DND-41 (cell line): ENCODE measurements around the gene SNTG2.
A peak's percentile ranks its signal among the peaks of the same experiment; 100 is the strongest.

Experiments used
- ATAC-seq: fragments of 200-7000 bp; cut with Tn5 transposase; 3 replicates; pipeline ENCODE4 v1.9.1; 2021; ENCODE audit warnings: low read depth; ENCODE audit not compliant: insufficient read depth
- DNase-seq: peaks from one replicate; pipeline ENCODE4 v3.0.0-alpha.2; 2020
- H2AFZ ChIP-seq: 2 replicates; pipeline ENCODE4 v1.6.0; 2012; ENCODE audit warnings: low read depth, low read length
- H3K27ac ChIP-seq: 2 replicates; pipeline ENCODE4 v1.5.1; 2012; ENCODE audit warnings: low read length, inconsistent platforms
- H3K27me3 ChIP-seq: fragments of 200-600 bp; sonication (generic); 2 replicates; pipeline ENCODE4 v1.6.0; 2012; ENCODE audit warnings: low read length, mild to moderate bottlenecking, inconsistent platforms; ENCODE audit not compliant: insufficient read depth, poor library complexity
- H3K36me3 ChIP-seq: 2 replicates; pipeline ENCODE4 v1.5.1; 2012; ENCODE audit warnings: low read length, inconsistent platforms; ENCODE audit not compliant: insufficient read depth
- H3K4me1 ChIP-seq: 2 replicates; pipeline ENCODE4 v1.5.1; 2012; ENCODE audit warnings: mild to moderate bottlenecking, low read length; ENCODE audit not compliant: insufficient read depth
- H3K4me2 ChIP-seq: 2 replicates; pipeline ENCODE4 v1.6.0; 2012; ENCODE audit warnings: mild to moderate bottlenecking, moderate library complexity, low read length, inconsistent platforms; ENCODE audit not compliant: insufficient read depth
- H3K4me3 ChIP-seq, 2 experiments: fragments of 200-600 bp in 1 of 2; shearing (Covaris generic) in 1 of 2; 2 replicates each; pipeline ENCODE4 v1.5.1; 2012 to 2016; ENCODE audit warnings: inconsistent platforms in 2 of 2, low read length in 2 of 2, mild to moderate bottlenecking in 2 of 2, low read depth in 1 of 2, moderate library complexity in 1 of 2
- H3K79me2 ChIP-seq: 2 replicates; pipeline ENCODE4 v1.6.0; 2012; ENCODE audit warnings: low read length, inconsistent platforms; ENCODE audit not compliant: insufficient read depth
- H3K9ac ChIP-seq: 2 replicates; pipeline ENCODE4 v1.6.0; 2012; ENCODE audit warnings: low read depth, mild to moderate bottlenecking, inconsistent platforms, low read length, moderate library complexity
- H3K9me3 ChIP-seq: 2 replicates; pipeline ENCODE4 v1.5.1; 2012; ENCODE audit warnings: low read length, moderate library complexity, mild to moderate bottlenecking, inconsistent platforms; ENCODE audit not compliant: insufficient read depth, severe bottlenecking
- H4K20me1 ChIP-seq: 2 replicates; pipeline ENCODE4 v1.6.0; 2012; ENCODE audit warnings: low read length; ENCODE audit not compliant: insufficient read depth
- EZH2 ChIP-seq: IDR thresholded peaks from 3 replicates; pipeline ENCODE4 v1.6.1; 2012; ENCODE audit warnings: borderline replicate concordance, low read depth, mild to moderate bottlenecking, moderate library complexity, low read length, inconsistent platforms; ENCODE audit not compliant: severe bottlenecking
- TF ChIP-seq, protein P1 (sequence below): IDR thresholded peaks from 2 replicates; pipeline ENCODE4 v1.5.1; 2012; ENCODE audit warnings: borderline replicate concordance, low read length, moderate library complexity, mild to moderate bottlenecking; ENCODE audit not compliant: poor library complexity, severe bottlenecking; ENCODE audit errors: extremely low read depth

The SNTG2 gene

DNA sequence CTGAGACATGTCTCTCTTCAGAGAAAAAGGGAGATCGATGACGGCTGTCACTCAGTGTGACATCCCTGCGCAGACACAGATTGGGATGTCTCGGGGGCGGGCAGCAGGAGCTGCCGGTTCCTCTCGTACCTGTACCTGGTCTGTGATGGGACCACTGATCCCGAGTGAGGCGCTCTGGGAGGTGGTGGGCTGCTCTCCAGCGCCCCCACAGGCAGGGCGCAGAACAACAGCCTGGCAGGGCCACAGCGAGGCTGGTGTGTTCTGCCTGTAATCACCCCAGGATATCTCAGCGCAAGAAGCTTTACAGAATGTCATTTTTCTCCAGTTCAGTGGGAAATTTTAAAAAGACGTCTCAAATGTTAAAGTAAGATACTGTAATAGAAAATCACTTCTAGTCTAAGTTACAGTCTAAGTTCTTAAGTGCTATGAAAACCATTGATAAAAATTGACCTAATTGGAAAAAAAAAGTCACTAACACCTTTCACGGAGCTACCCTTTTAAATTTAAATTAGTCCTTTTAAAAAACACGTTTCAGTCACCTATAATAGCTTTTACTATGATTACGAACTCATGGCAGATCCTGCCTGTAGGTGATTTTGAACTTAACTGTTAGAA is 189.8 kb downstream of the SNTG2 start:
- H3K4me2 ChIP-seq: no peak overlapping the region
- H3K79me2 ChIP-seq: no peaks in the 10 kb centered on the region
- no peak overlapping the region for H3K27ac ChIP-seq
- H3K36me3 ChIP-seq: peaks cover 30% of the 10 kb centered on the region
- H3K4me3 ChIP-seq: no peak overlapping the region
- DNase-seq (peak; percentile 40), ATAC-seq (peak; percentile 76)
- TF ChIP-seq, protein P1, sequence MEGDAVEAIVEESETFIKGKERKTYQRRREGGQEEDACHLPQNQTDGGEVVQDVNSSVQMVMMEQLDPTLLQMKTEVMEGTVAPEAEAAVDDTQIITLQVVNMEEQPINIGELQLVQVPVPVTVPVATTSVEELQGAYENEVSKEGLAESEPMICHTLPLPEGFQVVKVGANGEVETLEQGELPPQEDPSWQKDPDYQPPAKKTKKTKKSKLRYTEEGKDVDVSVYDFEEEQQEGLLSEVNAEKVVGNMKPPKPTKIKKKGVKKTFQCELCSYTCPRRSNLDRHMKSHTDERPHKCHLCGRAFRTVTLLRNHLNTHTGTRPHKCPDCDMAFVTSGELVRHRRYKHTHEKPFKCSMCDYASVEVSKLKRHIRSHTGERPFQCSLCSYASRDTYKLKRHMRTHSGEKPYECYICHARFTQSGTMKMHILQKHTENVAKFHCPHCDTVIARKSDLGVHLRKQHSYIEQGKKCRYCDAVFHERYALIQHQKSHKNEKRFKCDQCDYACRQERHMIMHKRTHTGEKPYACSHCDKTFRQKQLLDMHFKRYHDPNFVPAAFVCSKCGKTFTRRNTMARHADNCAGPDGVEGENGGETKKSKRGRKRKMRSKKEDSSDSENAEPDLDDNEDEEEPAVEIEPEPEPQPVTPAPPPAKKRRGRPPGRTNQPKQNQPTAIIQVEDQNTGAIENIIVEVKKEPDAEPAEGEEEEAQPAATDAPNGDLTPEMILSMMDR: peak; percentile 79
- no peak for TF ChIP-seq EZH2
- H3K9ac ChIP-seq: no peak overlapping the region
- H3K9me3 ChIP-seq: peaks cover 7% of the 10 kb centered on the region
- H3K27me3 ChIP-seq: no peaks in the 10 kb centered on the region
- no peaks in the 10 kb centered on the region for H3K4me1 ChIP-seq
- no peak overlapping the region for H2AFZ ChIP-seq
- no peaks in the 10 kb centered on the region for H4K20me1 ChIP-seq

DNA sequence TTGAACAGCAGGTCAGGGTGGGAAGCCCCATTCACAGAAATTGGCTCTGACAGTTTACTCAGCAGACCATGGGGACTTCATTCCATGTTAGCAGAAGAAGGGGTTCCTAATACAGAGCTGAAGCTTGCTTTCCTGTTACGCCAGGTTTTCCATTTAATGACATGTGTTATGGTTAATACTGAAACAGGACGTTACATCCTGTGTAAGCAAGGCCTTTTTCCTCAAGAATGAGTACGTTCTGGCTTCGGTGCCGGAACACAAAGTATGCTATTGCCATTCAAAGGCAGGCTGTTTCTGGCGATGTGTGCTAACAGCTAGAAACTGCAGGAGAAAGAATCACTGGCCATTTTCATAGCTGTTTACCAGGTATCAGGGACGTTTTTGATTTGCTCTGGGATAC is 190.4 kb downstream of the SNTG2 start:
- Histone ChIP-seq H3K4me3 (no peak overlapping the region), H3K27me3 (no peaks in the 10 kb centered on the region), H3K9ac (no peak overlapping the region), H3K9me3 (peaks cover 7% of the 10 kb centered on the region), H3K79me2 (no peaks in the 10 kb centered on the region), H3K4me1 (no peaks in the 10 kb centered on the region), H4K20me1 (no peaks in the 10 kb centered on the region), H2AFZ (no peak overlapping the region), H3K4me2 (no peak overlapping the region), H3K36me3 (peaks cover 30% of the 10 kb centered on the region), H3K27ac (no peak overlapping the region)
- ATAC-seq (no peak), DNase-seq (no peak)
- TF ChIP-seq, protein P1: no peak
- TF ChIP-seq EZH2: no peak

DNA sequence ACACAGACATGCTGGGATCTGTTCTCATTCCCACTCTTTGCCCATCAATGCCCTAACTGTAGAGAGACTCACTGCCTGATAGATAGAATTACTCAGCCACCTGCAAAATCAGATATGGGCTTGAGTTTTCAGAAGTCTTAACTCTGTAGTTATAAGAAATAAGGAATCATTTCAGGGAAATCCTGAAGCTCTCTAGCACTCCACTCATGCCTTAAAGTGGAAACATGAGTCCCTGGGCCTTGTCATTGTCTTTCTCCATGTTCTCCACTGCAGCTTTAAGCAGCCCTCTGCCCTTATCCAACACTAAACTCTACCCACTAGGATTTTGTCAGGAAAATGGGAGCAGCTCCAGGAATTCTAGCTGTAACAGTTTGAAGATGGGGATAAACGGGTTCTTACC is 192.5 kb downstream of the SNTG2 start:
- peaks cover 7% of the 10 kb centered on the region for H3K9me3 ChIP-seq
- H3K27me3 ChIP-seq: no peaks in the 10 kb centered on the region
- no peak for TF ChIP-seq EZH2
- TF ChIP-seq, protein P1: no peak
- no peak overlapping the region for H3K4me3 ChIP-seq
- H2AFZ ChIP-seq: no peak overlapping the region
- H3K79me2 ChIP-seq: no peaks in the 10 kb centered on the region
- no peak overlapping the region for H3K27ac ChIP-seq
- no peaks in the 10 kb centered on the region for H4K20me1 ChIP-seq
- no peak for DNase-seq
- H3K4me1 ChIP-seq: no peaks in the 10 kb centered on the region
- ATAC-seq: no peak
- H3K36me3 ChIP-seq: peaks cover 27% of the 10 kb centered on the region
- no peak overlapping the region for H3K4me2 ChIP-seq
- H3K9ac ChIP-seq: no peak overlapping the region
